Neutrophil (primary cell): Measurements from ENCODE around the gene TAAR5.
"Not testable (repeated sequence)": the region's sequence is repeated elsewhere in the genome, so short reads cannot be mapped to it uniquely, and the experiment has no call there.

ENCODE experiments used
- H3K27ac ChIP-seq: fragments of 200-600 bp; sonication (generic); 2 replicates; pipeline ENCODE4 v1.5.1; 2016; ENCODE audit warnings: mild to moderate bottlenecking, moderate library complexity
- H3K27me3 ChIP-seq: fragments of 200-600 bp; sonication (generic); 2 replicates; pipeline ENCODE4 v1.6.0; 2016; ENCODE audit warnings: mild to moderate bottlenecking
- H3K36me3 ChIP-seq: fragments of 200-600 bp; sonication (generic); 2 replicates; pipeline ENCODE4 v1.5.1; 2017
- H3K4me1 ChIP-seq, 2 experiments: fragments of 200-600 bp in 1 of 2; sonication (generic) in 1 of 2; 1 replicate in 1 of 2; 2 replicates in 1 of 2; pipeline versions ENCODE4 v1.5.1 to v1.6.1; 2013 to 2016; ENCODE audit warnings: low read depth in 1 of 2, low read length in 1 of 2, mild to moderate bottlenecking in 1 of 2, moderate library complexity in 1 of 2; ENCODE audit not compliant: control insufficient read depth in 1 of 2, insufficient read depth in 1 of 2
- H3K4me3 ChIP-seq, 2 experiments: fragments of 200-600 bp in 1 of 2; sonication (generic) in 1 of 2; 1 replicate in 1 of 2; 2 replicates in 1 of 2; pipeline ENCODE4 v1.5.1; 2013 to 2016; ENCODE audit warnings: low read depth in 1 of 2, low read length in 1 of 2, mild to moderate bottlenecking in 1 of 2, moderate library complexity in 1 of 2
- H3K9me3 ChIP-seq: fragments of 200-600 bp; sonication (generic); 2 replicates; pipeline ENCODE4 v1.5.1; 2016
- CTCF ChIP-seq: fragments of 200-600 bp; sonication (generic); IDR thresholded peaks from 2 replicates; pipeline ENCODE4 v1.5.1; 2016; ENCODE audit warnings: antibody characterized with exemption

The TAAR5 gene

GRCh38 chr6:132589454-132589853, at the start of gene TAAR5:
Gene TAAR5 (minus strand): TSS chr6:132589741. CDS start chr6:132589686, 55 bp downstream.
- TF ChIP-seq CTCF = no peak
- Histone ChIP-seq H3K4me1 (peaks cover 62 to 80% of the 10 kb centered on the region in 2 experiments), H3K4me3 (no peak within 1 kb of the TSS), H3K36me3 (no peaks in the 10 kb centered on the region), H3K27ac (no peak within 1 kb of the TSS), H3K9me3 (no peaks in the 10 kb centered on the region), H3K27me3 (no peaks in the 10 kb centered on the region)

- not testable (repeated sequence) for H3K4me1 ChIP-seq, H3K9me3 ChIP-seq, H3K4me3 ChIP-seq, H3K27ac ChIP-seq, H3K27me3 ChIP-seq, H3K36me3 ChIP-seq
Observed at GRCh38 chr6:132637135-132637534, 47.6 kb upstream of the TAAR5 start.

GRCh38 chr6:132635906-132636305, 46.4 kb upstream of the TAAR5 start:
- not testable (repeated sequence) for H3K27ac ChIP-seq, H3K9me3 ChIP-seq, H3K36me3 ChIP-seq, H3K4me1 ChIP-seq, H3K27me3 ChIP-seq, H3K4me3 ChIP-seq

GRCh38 chr6:132635288-132635687, 45.7 kb upstream of the TAAR5 start:
- H3K9me3 ChIP-seq, H3K36me3 ChIP-seq, H3K27me3 ChIP-seq, H3K4me3 ChIP-seq, H3K4me1 ChIP-seq, H3K27ac ChIP-seq: not testable (repeated sequence)

GRCh38 chr6:132634796-132635195, 45.3 kb upstream of the TAAR5 start:
- peaks cover 6% of the 10 kb centered on the region for H3K27me3 ChIP-seq
- no peaks in the 10 kb centered on the region for H3K9me3 ChIP-seq
- H3K4me1 ChIP-seq = no peaks in the 10 kb centered on the region
- TF ChIP-seq CTCF = no peak
- no peak overlapping the region for H3K4me3 ChIP-seq
- no peaks in the 10 kb centered on the region for H3K36me3 ChIP-seq
- H3K27ac ChIP-seq = no peak overlapping the region

- no peak for TF ChIP-seq CTCF
- H3K27me3 ChIP-seq = peaks cover 8% of the 10 kb centered on the region
- no peaks in the 10 kb centered on the region for H3K4me1 ChIP-seq
- no peak overlapping the region for H3K4me3 ChIP-seq
- no peak overlapping the region for H3K27ac ChIP-seq
- H3K36me3 ChIP-seq = no peaks in the 10 kb centered on the region
- no peaks in the 10 kb centered on the region for H3K9me3 ChIP-seq
Observed at GRCh38 chr6:132633362-132633761, 43.8 kb upstream of the TAAR5 start.

- TF ChIP-seq CTCF = no peak
- no peaks in the 10 kb centered on the region for H3K9me3 ChIP-seq
- H3K27ac ChIP-seq = no peak within 1 kb of the TSS
- no peak within 1 kb of the TSS for H3K4me3 ChIP-seq
- no peaks in the 10 kb centered on the region for H3K4me1 ChIP-seq
- H3K27me3 ChIP-seq = peaks cover 27% of the 10 kb centered on the region
- H3K36me3 ChIP-seq = no peaks in the 10 kb centered on the region
Observed at GRCh38 chr6:132624175-132624574, 34.6 kb upstream of the TAAR5 start, which contains the start of gene TAAR2. Gene TAAR2 (minus strand): TSS chr6:132624275. CDS start chr6:132624275, 0 bp downstream.
